HG02798 (cell line): ENCODE results near the gene SYT2.
"Not testable (repeated sequence)": the region's sequence is repeated elsewhere in the genome, so short reads cannot be mapped to it uniquely, and the experiment has no call there.

Experiments used
- ATAC-seq: cut with Tn5 transposase; IDR thresholded peaks from one replicate; pipeline ENCODE4 v1.9.1; 2021; ENCODE audit warnings: mild to moderate bottlenecking; ENCODE audit not compliant: unreplicated experiment, poor library complexity

SYT2 gene

DNA sequence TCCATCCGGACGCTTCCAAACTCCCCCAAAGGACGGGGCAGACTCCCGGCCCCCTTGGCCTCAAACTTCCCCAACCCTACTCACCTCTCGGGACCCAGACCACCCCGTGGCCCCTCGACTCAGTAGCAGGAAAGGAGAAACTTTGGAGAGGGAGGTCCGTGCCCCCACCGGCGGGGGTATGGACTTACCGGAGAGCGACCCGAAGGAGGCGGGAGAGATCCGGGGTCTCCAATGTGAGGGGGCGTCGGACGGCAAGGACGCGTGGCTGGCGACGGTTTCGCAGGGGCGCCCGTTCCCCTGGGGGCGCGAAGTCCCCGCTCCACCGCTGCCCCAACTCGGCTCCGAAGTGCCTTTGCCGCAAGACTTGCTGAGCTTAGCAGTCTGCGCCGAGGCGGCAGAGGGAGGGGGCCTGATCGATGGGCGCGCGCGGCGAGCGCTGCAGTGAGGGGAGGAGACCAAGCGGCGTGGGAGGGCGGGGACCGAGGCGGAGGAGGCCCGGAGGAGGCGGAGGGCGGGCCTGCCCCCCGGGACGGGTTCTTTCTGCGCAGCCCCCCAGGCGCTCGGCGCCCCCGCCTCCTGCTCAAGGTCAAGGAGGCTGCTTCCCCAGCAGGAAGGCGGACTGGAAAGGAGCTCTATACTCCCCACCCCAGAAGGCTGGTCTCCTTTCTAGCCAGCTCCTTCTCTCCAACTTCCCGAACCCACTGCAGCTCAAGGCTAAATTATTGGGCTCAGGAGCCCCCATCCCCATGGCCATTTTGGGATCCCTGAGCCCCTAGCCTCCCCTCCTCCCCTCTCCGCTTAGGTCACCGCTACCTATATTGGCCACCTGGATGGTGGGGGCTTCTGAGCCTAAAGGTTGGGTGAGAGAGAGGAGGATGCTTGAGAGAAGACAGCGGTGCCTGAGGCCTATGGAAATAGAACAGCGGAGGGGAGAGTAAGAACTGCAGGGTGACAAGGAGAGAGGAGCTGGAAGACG, at the start of gene SYT2:
Gene SYT2, minus strand, starts transcription at position 385 of the 976 bp plus-strand sequence. CDS start 104,682 bp downstream, outside the sequence.
- no peak for ATAC-seq

DNA sequence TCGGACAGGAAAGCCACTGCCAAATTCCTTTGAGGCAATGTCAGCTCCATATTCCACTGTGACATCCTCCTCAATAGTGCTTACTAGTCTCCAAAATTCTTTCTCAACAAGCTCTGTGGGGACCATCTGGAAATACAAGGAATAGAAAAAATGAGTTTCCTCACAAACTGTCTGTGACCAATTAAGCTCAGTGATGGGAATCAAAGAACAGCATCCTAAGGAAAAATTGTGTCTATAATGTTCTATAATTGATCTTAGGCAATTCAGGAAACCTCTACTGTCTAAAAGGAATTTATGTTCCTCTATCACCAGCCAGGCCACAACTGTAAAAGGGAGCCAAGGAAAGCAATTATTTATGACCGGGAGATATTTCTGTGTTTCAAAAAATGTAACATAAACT, 46.1 kb upstream of the SYT2 start:
- no peak for ATAC-seq

DNA sequence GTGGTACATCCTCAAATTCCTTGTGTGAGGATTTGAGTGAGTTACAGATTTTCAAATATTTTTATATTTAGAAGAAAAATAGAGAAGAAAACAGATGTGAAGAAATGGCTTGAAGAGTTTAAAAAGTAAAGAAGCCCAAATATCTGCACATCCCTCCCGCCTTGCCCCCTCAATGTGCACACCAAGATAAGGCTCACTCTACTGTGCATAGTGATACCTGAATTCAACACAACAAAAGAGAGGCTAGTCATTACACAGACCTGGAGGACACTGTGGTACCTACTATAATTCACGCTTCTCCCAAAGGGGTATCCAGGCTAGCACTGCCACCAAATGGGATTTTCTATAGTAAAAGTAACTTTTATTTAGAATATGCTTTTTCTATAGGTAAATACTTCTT, 44.0 kb upstream of the SYT2 start:
- ATAC-seq, result no peak

DNA sequence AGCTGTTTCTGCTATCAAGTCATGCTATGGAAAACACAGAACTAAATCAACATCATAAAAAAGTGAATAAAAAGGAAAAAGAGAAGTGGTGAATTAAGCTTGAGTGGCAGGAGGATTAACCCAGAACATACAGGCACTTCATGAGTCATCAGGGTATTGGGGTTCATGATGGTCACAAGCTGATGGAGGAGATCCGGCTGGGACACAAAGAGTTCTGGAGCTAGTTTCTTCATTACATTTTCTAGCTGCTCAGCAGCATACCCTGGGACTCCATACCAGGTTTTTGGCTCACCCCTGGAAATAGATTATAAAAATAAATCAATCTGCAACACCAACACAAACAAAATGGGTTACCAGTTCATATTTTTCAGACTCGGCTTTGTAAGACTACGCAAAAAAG, 42.5 kb upstream of the SYT2 start:
- no peak for ATAC-seq

DNA sequence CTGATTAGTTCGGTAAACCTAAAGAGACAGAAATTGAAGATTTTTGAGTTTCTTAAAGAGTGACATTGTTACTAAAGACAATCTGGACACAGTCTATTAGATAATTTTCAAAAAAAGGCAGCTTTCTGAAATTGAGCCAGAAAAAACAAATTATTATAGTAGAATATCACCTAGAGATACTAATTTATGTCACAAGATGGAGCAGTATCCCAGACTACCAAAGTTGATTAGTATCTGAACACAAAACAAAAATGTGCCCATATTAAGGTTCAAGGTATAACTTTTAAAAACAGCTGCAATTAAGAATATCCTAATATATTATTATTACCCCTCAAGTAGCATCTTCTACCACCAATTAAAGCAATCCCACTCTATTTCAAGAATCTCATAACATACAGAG, 40.5 kb upstream of the SYT2 start:
- ATAC-seq, result no peak

DNA sequence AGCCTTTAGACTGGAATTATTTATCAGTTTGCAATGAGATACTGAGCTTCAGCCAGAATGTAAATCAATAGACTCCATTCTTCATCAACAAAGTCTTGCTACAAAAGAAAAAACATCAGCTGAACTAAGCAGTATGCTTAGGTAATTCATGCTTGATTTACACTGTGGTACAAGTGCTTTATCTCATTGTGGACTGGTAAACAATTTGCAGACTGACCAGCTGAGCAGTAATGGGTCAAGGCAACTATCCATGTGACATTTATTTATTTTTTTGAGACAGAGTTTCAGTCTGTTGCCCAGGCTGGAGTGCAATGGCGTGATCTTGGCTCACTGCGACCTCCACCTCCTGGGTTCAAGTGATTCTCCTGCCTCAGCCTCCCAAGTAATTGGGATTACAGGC, 39.8 kb upstream of the SYT2 start:
- ATAC-seq, result no peak

DNA sequence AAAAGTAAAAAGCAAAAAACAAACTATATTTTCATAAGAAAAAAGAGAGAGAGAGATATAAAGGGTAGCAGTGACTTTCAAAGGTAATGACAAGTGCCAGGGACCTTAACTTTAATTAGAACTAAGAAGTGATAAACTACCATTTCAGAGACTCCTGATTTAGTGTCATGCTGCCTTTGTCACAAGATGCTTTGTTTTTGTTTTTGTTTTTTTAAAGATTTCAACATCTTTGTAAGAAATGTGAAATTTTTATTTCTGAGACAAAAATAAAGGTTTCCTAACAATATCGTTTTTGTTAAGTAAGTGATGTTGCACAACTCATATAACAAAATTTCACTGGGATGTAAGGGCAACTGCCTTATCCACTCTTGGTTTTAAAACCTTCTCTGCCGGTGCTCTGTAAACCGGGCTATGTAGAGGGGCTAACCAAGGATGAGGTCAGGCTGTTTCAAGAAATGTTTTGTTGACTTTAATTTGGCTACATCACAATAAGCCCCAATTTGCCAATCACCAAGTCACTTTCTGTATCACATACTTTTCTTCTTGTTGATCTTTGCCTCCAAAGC, 35.2 kb upstream of the SYT2 start:
- no peak for ATAC-seq

DNA sequence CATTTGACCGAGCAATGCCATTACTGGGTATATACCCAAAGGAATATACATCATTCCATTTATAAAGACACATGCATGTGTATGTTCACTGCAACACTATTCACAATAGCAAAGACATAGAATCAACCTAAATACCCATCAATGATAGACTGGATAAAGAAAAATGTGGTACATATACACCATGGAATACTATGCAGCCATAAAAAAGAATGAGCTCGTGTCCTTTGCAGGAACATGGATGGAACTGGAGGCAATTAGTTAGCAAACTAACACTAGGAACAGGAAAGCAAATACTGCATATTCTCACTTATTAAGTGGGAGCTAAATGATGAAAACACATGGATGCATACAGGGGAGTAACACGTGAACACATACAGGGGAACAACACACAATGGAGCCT, 34.5 kb upstream of the SYT2 start:
- ATAC-seq, result not testable (repeated sequence)

DNA sequence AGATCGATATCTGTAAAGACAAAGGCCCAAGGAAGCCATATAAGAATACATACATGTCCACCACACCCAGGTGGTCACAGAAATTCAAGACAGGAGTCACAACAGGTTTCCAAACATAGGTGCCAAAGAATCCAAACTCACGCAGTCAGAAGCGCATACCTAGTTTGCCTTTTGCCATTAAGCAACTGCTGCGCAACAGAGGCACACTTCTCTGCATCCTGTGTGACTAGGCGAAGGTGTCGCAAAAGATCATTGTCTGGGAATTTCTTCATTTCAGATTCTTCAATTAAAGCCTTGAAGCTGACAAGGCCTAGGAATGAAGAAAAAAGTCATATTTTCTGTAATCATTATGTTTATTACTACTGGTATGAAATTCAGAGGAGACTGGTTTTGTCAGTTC, 32.2 kb upstream of the SYT2 start:
- no peak for ATAC-seq

DNA sequence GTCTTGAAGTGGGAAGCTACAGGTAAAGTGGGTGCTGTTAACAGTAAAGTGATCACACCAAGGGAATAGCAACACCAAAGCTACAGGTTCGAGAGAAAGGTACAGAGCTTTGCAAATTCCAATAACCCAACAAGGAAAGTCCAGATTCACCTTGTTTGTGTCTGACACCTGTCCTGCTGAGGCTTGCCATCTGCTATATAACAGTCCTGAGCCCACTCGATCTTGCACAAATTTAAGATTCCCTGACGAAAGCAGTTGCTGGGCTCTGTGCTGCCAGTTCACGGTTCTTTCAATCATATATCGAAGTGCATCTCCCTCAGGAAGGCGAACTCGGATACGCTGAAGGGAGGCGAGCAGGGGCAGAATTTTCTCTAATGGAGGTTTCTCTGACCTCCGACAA, 23.0 kb upstream of the SYT2 start:
- ATAC-seq, result no peak

DNA sequence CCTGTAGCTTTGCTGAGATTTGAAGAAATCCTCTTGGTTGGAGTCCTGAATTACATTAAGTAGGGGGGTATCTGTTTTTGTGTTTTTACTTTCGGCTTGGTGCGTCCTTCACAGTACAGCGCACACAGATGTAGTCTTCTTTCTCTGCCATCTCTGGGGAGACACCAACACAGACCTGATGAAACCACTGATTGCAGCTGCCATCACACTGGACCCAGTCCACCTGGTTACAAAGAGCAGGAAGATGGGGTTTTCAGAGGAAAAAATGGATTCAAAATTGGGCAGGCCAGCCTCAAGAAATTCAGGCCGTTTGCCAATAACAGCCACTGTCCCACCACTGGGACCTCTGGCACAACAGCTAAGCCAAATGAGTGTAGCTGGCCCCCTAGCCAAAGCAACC, 18.7 kb upstream of the SYT2 start:
- ATAC-seq, result no peak

DNA sequence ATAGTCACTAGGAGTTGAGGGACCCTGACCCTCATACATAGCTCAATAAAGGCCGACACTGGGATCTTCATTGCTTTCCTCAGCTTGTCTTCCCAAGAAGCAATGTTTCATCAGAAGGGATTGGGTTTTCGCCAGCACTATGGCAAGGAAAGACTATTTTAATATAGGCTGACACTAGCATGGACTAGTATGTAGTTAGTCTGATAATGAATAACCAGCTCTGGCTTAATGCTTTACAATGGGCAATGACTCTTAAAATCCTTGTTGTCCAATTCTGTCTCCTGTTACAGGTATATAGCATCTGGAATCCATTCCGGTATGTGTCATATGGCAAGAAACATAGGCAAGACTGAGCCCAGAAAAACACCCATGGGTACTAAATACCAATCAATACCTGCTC, 15.3 kb upstream of the SYT2 start:
- ATAC-seq, result no peak

DNA sequence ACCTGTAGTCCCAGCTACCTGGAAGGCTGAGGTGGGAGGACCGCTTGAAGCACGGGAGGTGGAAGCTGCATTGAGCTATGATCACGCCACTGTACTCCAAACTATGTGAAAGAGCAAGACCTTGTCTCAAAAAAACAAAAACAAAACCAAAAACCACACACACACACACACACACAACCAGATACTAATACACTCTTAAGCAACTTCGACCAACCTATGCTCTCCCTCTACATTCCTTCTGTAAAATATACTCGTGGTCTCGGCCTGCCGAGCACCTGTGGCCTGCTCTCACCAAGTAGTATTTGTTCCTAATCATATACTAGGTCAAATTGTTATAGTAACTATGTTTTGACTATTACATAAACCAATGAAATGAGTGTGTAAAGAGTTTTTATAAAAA, 13.5 kb upstream of the SYT2 start:
- ATAC-seq, result no peak

DNA sequence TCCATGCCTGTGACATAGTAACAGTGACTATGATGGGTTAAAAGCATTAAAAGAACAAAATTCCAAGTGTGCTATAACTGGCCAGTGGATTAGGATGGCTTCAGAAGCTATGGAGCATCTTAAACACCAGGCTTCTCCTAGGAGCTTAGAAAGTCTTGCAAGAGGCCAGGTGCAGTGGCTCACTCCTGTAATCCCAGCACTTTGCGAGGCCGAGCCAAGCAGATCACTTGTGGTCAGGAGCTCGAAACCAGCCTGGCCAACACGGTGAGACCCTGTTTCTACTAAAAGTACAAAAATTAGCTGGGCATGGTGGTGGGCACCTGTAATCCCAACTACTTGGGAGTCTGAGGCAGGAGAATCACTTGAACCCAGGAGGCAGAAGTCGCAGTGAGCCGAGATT, 12.8 kb upstream of the SYT2 start:
- ATAC-seq, result not testable (repeated sequence)

DNA sequence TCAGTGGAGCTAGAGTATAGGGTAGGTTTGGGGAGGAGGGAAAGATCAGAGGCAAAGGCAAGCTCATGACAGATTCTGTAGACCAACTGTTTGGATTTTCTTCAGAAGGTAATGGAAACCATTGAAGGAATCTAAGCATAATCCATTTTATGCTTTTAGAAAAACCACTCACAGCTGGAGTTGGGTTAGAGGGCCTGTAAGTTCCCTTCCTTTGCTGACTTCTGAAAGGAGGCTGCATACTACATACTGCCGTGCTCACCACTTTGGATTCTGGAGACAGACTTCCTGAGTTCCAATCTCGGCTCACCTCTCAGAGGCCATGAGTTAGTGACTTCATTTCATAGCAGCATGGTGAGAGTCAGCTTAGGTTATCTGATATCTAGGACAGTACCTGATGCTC, 6.4 kb upstream of the SYT2 start:
- no peak for ATAC-seq

DNA sequence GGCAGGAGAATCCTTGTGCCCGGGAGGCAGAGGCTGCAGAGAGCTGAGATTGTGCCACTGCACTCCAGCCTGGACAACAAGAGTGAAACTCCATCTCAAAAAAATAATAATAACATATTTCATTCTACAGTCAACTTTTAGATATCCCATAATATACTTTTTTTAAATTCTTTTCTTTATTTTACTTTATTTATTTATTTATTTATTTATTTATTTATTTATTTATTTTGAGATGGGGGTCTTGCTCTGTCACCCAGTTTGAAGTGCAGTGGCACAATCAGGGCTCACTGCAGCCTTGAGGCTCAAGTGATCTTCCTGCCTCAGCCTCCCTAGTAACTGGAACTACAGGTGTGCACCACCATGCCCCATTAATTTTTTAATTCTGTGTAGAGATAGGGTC, 3.9 kb upstream of the SYT2 start:
- not testable (repeated sequence) for ATAC-seq

DNA sequence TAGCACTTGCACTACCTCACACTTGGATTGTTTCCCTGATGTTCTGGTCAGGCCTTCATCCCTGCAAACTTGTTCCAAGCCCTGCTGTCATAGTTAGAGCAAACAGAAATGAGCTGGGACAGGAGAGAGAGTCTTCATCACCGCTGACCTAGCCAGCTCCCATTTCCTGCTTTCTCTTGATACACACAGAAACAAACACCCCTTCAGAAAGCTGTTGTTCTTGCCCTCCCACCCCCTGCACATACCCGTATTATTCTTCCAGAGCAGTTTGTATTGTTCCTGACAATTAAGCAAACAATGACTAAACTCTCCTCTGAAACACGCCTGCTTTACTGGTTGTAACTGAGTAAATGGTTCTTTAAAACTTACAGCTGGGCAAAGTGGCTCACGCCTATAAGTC, 2.9 kb upstream of the SYT2 start:
- no peak for ATAC-seq

DNA sequence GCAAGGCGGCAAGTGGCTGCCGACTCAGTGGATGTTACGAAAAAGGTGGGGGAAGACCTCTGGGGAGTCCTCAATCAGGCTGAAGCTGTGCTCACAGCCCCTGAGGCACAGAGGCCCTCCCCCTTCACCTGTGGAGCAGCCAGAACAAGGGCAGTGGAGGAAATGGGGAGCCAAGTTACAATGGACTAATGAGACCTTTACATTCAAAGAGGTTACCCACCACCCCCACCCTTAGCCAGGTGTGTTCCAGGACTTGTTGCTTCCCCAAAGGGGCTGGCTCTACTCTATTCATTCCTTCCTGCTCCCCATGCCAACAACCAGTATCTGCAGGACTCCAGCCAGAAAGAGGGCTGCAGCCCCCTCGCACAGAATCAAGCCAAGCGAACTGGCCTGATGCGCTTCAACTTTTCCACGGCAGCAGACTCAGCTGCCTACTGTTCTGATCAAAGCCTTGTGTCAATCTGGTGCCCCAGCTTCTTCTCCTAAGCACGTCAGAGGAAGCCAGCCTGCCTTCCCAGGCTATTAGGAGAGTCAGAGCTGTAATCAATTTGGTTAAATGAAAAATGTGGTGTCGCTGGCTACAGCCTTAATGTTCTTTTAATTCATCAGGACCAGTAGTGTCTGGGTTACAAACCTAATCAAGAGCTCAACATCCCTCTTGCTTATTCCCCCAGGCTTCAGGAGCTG, 1.8 kb upstream of the SYT2 start:
- ATAC-seq, result no peak

DNA sequence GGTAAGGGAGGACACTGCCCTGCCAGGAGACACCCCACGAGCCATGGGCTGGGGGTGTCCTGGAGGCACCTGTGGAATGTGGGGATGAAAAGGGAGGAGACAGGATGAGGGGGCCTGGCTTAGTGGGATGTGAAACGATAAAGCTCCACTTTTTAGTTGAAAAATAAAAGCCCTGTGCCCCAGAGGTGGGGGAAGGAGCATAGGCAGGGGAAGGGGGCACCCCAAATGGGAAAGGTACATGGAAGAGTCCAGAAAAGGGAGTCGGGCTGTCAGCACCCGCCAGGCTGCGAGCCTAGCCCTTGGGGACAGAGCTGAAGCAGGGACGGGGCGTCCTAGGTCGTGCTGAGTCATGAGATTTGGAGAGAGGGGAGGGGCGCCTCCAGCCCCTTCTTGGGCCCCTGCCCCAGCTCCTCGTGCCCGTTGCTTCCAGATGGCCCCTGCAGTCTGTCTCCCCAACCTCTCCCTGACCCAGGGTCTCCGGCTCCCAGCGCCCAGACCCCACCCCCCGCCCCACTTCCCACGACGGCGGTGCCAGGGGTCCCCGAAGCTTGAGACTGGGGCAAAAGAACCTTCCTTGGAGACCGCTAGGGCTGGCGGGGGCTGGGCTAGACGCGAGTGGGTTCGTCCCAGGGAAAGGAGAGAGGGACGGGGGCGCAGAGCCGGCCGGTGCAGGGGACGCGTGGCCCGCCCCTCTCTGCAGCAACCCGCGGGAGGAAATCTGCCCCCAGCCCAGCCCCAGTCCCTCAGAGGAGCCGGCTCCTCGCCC, 795 bp downstream of the SYT2 start:
- no peak for ATAC-seq

DNA sequence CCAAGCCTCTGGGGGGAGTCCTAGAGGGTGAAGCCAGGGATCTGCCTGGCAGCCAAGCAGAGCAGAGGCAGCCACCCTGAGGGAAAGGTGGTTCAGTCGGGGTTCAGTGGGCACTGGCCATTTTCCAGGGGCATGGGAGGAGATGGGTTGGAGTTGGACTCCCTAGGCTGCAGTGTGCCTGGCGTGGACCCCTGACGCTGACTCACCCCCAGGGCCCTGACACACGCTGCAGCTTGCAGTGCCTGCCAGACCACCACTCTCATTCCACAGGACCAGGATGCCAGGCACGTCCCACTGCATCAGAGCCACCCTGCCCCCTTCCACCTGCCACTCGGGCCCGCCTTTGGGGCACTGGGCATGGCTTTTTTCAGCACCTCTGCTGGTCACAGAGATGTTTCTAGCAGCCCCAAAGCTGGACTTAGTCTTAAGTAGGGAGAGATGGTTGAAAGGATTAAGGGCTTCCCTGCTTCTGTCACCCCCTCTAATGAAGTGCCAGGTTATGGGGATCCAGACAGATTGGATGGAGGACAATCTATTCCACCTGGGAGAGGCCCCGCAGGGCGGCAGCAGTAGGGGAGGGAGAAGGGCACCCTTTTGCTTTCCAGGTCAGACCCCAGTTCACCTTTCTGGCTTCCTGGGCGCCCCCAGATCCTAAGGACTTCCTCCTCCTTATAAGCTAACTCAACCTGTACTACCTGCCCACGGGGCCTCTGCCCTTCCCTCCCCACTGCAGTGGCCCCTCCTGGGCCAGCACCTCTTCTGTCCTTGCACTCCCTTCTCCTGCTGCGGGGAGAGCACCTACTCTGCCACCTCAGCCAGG, 1.6 kb downstream of the SYT2 start:
- ATAC-seq, result no peak
